GM12878 (cell line): Measurements from ENCODE around the gene PPIE. TPM values are rescaled to one million over a fixed set of nuclear protein-coding genes. Genes with fewer than 3 reads are reported as not detected.

Experiments
- ATF7 ChIP-seq: fragments of 450-650 bp; IDR thresholded peaks from 2 replicates; pipeline ENCODE4 v1.6.1; 2016; ENCODE audit warnings: low read depth, mild to moderate bottlenecking
- BCL11A ChIP-seq: IDR thresholded peaks from 2 replicates; pipeline ENCODE4 v1.6.1; 2011; ENCODE audit warnings: low read depth, low read length
- BHLHE40 ChIP-seq, 2 experiments: fragments of 450-650 bp in 1 of 2; IDR thresholded peaks; 2 replicates each; pipeline ENCODE4 v1.6.1; 2011 to 2017; ENCODE audit warnings: low read depth in 2 of 2, borderline replicate concordance in 1 of 2, improper control_type of control experiment in 1 of 2, low read length in 1 of 2, mild to moderate bottlenecking in 1 of 2
- E4F1 ChIP-seq: fragments of 450-650 bp; IDR thresholded peaks from 2 replicates; pipeline ENCODE4 v1.6.1; 2018; ENCODE audit warnings: borderline replicate concordance, mild to moderate bottlenecking; ENCODE audit not compliant: partially characterized antibody
- MEF2A ChIP-seq: IDR thresholded peaks from 2 replicates; pipeline ENCODE4 v1.6.1; 2011; ENCODE audit warnings: low read depth, mild to moderate bottlenecking, low read length, moderate library complexity; ENCODE audit not compliant: insufficient read depth
- POU2F2 ChIP-seq: IDR thresholded peaks from 3 replicates; pipeline ENCODE4 v1.6.1; 2011; ENCODE audit warnings: low read depth, mild to moderate bottlenecking, low read length, borderline replicate concordance
- RAD51 ChIP-seq: fragments of 450-650 bp; IDR thresholded peaks from 2 replicates; pipeline ENCODE4 v1.6.1; 2016; ENCODE audit warnings: moderate library complexity, mild to moderate bottlenecking, inconsistent platforms
- RELB ChIP-seq: fragments of 450-650 bp; IDR thresholded peaks from 2 replicates; pipeline ENCODE4 v1.6.1; 2017; ENCODE audit warnings: low read depth, mild to moderate bottlenecking, moderate library complexity
- RUNX3 ChIP-seq: IDR thresholded peaks from 2 replicates; pipeline ENCODE4 v1.6.1; 2012; ENCODE audit warnings: low read length, inconsistent platforms
- polyA plus RNA-seq, 11 experiments: library from polyadenylated mRNA; depleted of rRNA in 4 of 11; unstranded in 6 of 11; stranded (reverse) in 5 of 11; fragments of >200 nt; fragmentation: Nextera tagmentation in 4 of 11; fragmentation: Illumina TruSeq in 1 of 11; extraction: Ambion mirVana in 4 of 11; extraction: Trizol in 1 of 11; gene quantifications; 1 replicate in 1 of 11; 2 replicates in 10 of 11; pipeline versions ENCODE4 v1.2.1 to v1.2.3, GENCODE V29; 2011 to 2016; ENCODE audit warnings: inconsistent platforms in 2 of 11, missing spikeins in 2 of 11, low read depth in 1 of 11
- total RNA-seq, 4 experiments: library from RNA; depleted of rRNA in 3 of 4; stranded (reverse); fragments of >200 nt in 3 of 4; fragmentation: Illumina TruSeq in 1 of 4; extraction: Trizol in 1 of 4; gene quantifications; 2 replicates each; pipeline versions ENCODE4 v1.2.1 to v1.2.3, GENCODE V29; 2013 to 2021

PPIE gene
- total and polyA plus RNA-seq, 10 of the 15 experiments (the other 5 are each of a cell fraction or from before 2014, with no cell fraction given) = 36.6 to 163 (median 70.1) TPM

GRCh38 chr1:39798859-39799769 is 60.4 kb downstream of the PPIE start (continued):
- TF ChIP-seq RELB (peak; percentile 18; the same call in 1 of the 2 replicates), RUNX3 (peak; percentile 84), MEF2A (0 out of 2 replicates have a peak, but pooled peaks have one; percentile 13), BHLHE40 (IDR thresholded peaks at IDR 0.05; ENCODE audit: borderline replicate concordance in 1 of 2, low read depth in 2 of 2, low read length in 1 of 2) (peak; percentile 89 to 94), BCL11A (peak; percentile 23; the same call in 1 of the 2 replicates), RAD51 (peak; percentile 90), POU2F2 (0 out of 3 replicates have a peak, but pooled peaks have one; percentile 16), E4F1 (peak; percentile 33), ATF7 (peak; percentile 71)
